Type B pancreatic cell (in vitro differentiated cells): ENCODE data around the gene GPR160. TPM values are rescaled to one million over a fixed set of nuclear protein-coding genes. Genes with fewer than 3 reads are reported as not detected.

Source experiments
- DNase-seq: peaks from one replicate; pipeline ENCODE4 v3.0.0; 2021; ENCODE audit warnings: mixed read lengths; ENCODE audit not compliant: unreplicated experiment; ENCODE audit errors: extremely low spot score
- H3K27ac Mint-ChIP-seq: 2 replicates; pipeline ENCODE4 v1.8.0; 2021; ENCODE audit warnings: mild to moderate bottlenecking, mixed read lengths
- H3K27me3 Mint-ChIP-seq: 2 replicates; pipeline ENCODE4 v1.8.0; 2021; ENCODE audit warnings: mixed read lengths
- H3K36me3 Mint-ChIP-seq: 2 replicates; pipeline ENCODE4 v1.8.0; 2021; ENCODE audit warnings: mixed read lengths
- H3K4me1 Mint-ChIP-seq: one replicate; pipeline ENCODE4 v1.8.0; 2021; ENCODE audit warnings: mixed read lengths; ENCODE audit not compliant: unreplicated experiment
- H3K4me3 Mint-ChIP-seq: 2 replicates; pipeline ENCODE4 v1.8.0; 2021; ENCODE audit warnings: mild to moderate bottlenecking, mixed read lengths
- H3K9me3 Mint-ChIP-seq: 2 replicates; pipeline ENCODE4 v1.8.0; 2021; ENCODE audit warnings: mixed read lengths
- total RNA-seq: library from RNA; stranded (reverse); gene quantifications from 2 replicates; pipeline ENCODE4 v1.2.1, GENCODE V29; 2021; ENCODE audit warnings: low replicate concordance
- TF ChIP-seq, protein P1 (sequence below): fragments of 200-600 bp; sonication (generic); conservative IDR thresholded peaks from 2 replicates; pipeline ENCODE4 v1.5.0; 2021; ENCODE audit warnings: antibody characterized with exemption, mild to moderate bottlenecking

The GPR160 gene
- total RNA-seq, 1 donor from 2014 or later, result 7.3 TPM

DNA sequence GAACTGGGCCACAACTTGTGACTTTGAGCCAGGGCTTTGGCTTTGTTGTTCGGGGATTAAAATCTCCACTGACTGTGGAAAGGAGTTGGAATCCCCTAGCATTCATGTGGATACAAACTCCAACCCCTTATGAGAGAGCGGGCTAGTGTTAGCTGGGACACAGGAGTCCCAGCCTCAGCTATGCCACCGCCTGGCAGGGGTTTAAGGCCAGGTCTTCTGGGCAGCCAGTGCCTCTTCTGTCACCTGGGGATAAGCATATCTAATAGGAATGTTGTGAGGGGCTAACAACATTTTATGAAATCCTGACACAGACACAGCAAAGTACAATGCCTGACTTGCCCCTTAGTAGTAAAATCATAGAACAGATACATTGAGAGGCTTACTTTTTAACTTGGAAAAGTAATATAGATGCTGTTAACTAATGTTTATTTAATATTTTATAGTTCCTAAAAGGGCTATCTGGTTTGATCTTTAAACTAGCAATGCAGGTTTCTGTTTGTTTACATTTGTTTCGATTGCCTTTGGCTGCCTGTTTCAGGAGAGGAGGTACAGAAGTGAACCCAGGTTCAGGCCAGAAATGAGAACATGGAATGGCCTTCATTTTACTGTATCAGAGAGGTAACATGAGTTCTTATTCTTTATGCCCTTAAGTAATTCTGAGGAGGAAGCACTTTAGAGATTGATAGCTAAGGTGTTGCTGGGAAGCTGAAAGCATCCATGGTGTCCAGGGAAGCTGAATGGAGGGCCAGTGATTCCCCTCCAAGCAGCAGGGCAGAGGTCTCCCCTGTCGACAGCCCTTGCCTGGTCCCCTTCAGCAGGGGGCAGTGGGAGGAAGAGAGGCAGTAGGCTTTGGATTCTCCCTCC is 8.7 kb downstream of the GPR160 start:
- no peaks in the 10 kb centered on the region for H3K9me3 Mint-ChIP-seq
- no peaks in the 10 kb centered on the region for H3K36me3 Mint-ChIP-seq
- H3K4me3 Mint-ChIP-seq, result no peak overlapping the region
- TF ChIP-seq, protein P1, sequence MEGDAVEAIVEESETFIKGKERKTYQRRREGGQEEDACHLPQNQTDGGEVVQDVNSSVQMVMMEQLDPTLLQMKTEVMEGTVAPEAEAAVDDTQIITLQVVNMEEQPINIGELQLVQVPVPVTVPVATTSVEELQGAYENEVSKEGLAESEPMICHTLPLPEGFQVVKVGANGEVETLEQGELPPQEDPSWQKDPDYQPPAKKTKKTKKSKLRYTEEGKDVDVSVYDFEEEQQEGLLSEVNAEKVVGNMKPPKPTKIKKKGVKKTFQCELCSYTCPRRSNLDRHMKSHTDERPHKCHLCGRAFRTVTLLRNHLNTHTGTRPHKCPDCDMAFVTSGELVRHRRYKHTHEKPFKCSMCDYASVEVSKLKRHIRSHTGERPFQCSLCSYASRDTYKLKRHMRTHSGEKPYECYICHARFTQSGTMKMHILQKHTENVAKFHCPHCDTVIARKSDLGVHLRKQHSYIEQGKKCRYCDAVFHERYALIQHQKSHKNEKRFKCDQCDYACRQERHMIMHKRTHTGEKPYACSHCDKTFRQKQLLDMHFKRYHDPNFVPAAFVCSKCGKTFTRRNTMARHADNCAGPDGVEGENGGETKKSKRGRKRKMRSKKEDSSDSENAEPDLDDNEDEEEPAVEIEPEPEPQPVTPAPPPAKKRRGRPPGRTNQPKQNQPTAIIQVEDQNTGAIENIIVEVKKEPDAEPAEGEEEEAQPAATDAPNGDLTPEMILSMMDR, result no peak
- H3K4me1 Mint-ChIP-seq, result peaks cover 31% of the 10 kb centered on the region
- peak overlapping the region; percentile 75 for H3K27ac Mint-ChIP-seq
- no peak for DNase-seq
- H3K27me3 Mint-ChIP-seq, result peaks cover 9% of the 10 kb centered on the region

DNA sequence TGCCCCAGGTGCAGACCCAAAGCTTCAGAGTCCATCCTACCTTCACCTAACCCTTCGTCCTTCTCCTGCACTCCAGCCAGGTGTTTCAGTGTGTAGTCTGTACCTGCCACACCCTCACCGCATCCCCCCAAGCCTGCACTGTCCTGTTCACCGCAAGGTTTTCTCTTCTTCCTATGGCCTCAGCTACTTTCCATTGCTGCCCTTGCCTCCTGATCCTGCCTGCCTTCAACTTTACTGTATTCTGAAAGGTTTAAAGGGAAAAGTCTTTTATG is 9.3 kb downstream of the GPR160 start:
- Mint-ChIP-seq H3K36me3 (no peaks in the 10 kb centered on the region), H3K27ac (peak overlapping the region; percentile 75)

DNA sequence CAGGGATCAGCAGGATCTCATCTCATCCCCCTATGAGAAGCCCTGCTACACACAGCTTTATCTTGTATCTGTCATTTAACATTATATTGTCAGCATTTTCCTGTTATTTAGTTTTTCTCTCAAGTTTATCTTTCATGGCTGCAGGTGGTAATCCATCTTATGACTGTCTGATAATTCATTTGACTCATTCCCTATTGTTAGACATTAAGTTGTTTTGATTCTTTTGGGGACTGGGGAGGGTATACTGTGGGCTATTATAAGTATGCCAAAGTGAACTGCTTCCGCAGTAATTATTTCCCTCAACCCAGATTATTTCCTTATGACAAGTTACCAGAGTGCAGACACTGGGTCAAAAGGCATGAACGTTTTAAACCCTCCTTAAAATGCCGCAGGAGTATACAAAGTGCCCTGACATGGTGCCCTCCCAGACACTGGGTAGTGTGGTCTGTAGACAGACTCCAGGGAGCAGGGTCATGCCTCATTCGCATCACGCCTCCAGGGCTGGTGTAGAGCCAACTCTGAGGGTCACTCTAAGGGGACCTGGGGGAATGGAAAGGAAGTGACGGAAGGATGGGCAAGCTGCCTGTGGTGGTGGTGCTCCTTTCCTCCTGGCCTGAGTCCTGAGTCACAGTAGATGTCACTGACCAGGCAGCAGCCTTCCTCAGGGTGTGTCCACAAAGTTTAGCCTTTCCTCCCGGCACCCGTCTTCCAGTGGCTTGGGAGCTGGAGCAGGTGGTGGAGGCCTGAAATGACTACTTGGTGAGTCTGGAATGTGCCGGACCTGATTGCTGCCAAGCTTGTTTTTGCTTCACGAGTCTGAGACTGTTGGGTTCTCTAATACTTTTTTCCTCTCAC is 11.6 kb downstream of the GPR160 start:
- no peak overlapping the region for H3K27ac Mint-ChIP-seq
- TF ChIP-seq, protein P1, result no peak

More for the DNA sequence above, 9.3 kb downstream of the GPR160 start:
- peaks cover 3% of the 10 kb centered on the region for H3K27me3 Mint-ChIP-seq
- H3K9me3 Mint-ChIP-seq, result no peaks in the 10 kb centered on the region
- no peak for DNase-seq
- H3K4me1 Mint-ChIP-seq, result peaks cover 31% of the 10 kb centered on the region
- no peak overlapping the region for H3K4me3 Mint-ChIP-seq
- TF ChIP-seq, protein P1, result no peak

DNA sequence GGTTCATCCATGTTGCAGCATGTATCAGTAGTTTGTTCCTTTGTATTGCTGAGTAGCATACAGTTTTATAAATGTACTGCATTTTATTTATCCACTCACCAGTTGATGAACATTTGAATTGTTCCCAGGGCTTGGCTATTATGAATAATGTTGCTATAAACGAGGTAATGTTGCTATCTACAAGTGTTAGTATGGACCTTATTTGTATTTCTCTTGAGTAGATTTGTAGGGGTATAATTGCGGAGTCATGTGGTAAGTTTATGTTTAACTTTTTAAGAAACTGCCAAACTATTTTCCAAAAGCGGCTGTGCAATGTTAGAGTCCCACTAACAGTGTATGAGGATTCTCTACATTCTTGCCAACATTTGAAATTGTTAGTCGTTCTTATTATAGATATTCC is 13.0 kb downstream of the GPR160 start:
- DNase-seq, result no peak
- Mint-ChIP-seq H3K27ac (no peak overlapping the region), H3K4me1 (peaks cover 25% of the 10 kb centered on the region), H3K4me3 (no peak overlapping the region), H3K9me3 (no peaks in the 10 kb centered on the region), H3K27me3 (no peaks in the 10 kb centered on the region), H3K36me3 (no peaks in the 10 kb centered on the region)
- TF ChIP-seq, protein P1, result no peak

More for the DNA sequence above, 11.6 kb downstream of the GPR160 start:
- H3K27me3 Mint-ChIP-seq, result no peaks in the 10 kb centered on the region
- H3K36me3 Mint-ChIP-seq, result no peaks in the 10 kb centered on the region
- DNase-seq, result no peak
- no peak overlapping the region for H3K4me3 Mint-ChIP-seq
- peaks cover 26% of the 10 kb centered on the region for H3K4me1 Mint-ChIP-seq
- H3K9me3 Mint-ChIP-seq, result no peaks in the 10 kb centered on the region

DNA sequence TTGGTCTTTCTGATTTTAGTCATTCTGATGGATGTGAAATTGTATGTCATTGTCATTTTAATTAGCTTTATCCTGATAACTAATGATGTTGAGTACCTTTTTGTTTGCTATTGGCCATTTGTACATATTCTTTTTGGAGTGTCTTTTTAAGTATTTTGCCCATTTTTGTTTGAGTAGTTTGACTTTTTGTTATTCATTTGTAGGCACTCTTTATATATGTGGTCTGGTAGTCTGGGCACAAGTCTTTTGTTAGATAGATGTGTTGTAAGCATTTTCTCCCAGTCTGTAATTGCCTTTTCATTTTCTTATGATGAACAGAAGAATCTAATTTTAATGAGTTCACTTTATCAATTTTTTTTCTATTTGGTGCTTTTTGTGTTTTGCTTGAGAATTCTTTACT is 14.6 kb downstream of the GPR160 start:
- Mint-ChIP-seq H3K4me3 (no peak overlapping the region), H3K4me1 (peaks cover 10% of the 10 kb centered on the region), H3K36me3 (no peaks in the 10 kb centered on the region), H3K27ac (no peak overlapping the region), H3K27me3 (no peaks in the 10 kb centered on the region), H3K9me3 (no peaks in the 10 kb centered on the region)
- DNase-seq, result no peak
- TF ChIP-seq, protein P1, result no peak
